B cell (primary cell): ENCODE measurements around the gene NUP62. TPM values are rescaled to one million over a fixed set of nuclear protein-coding genes. Genes with fewer than 3 reads are reported as not detected.

Source experiments
- ATAC-seq: fragments of 200-7000 bp; cut with Tn5 transposase; one replicate; pipeline ENCODE4 v1.10.0; 2021; ENCODE audit warnings: low read depth, mild to moderate bottlenecking, moderate number of reproducible peaks, moderate library complexity
- CTCF ChIA-PET: fragments of 350-600 bp; sonication (Branson Sonifier 250); formaldehyde crosslinking; loops from one replicate; lab custom pipeline; 2021; ENCODE audit warnings: antibody characterized with exemption, inconsistent platforms; lab: Charles Lee
- POLR2A ChIA-PET: fragments of 350-600 bp; sonication (Branson Sonifier 250); formaldehyde crosslinking; loops from one replicate; lab custom pipeline; 2021; ENCODE audit warnings: antibody characterized with exemption; lab: Charles Lee
- DNase-seq: peaks from one replicate; pipeline ENCODE4 v3.0.0; 2013
- H2AFZ ChIP-seq: 2 replicates; pipeline ENCODE4 v1.6.1; 2012; ENCODE audit warnings: mild to moderate bottlenecking, low read depth, low read length; ENCODE audit not compliant: insufficient read depth, poor library complexity, severe bottlenecking
- H3K27ac ChIP-seq, 2 donors: 1 replicate in 1 of 2; 2 replicates in 1 of 2; pipeline ENCODE4 v1.5.1; 2012 to 2013; ENCODE audit warnings: low read length in 2 of 2, mild to moderate bottlenecking in 2 of 2, moderate library complexity in 1 of 2
- H3K27me3 ChIP-seq, 4 experiments: fragments of 200-600 bp in 1 of 4; sonication (generic) in 1 of 4; replicated peaks in 1 of 4; 1 replicate in 2 of 4; 2 replicates in 2 of 4; pipeline versions ENCODE4 v1.6.1 to v1.7.0; 2013 to 2016; ENCODE audit warnings: low read length in 3 of 4, mild to moderate bottlenecking in 2 of 4, mixed read lengths in 1 of 4, moderate library complexity in 1 of 4; ENCODE audit not compliant: insufficient read depth in 4 of 4, control insufficient read depth in 3 of 4; ENCODE audit errors: control extremely low read depth in 1 of 4
- H3K36me3 ChIP-seq, 2 experiments: replicated peaks in 1 of 2; 1 replicate in 1 of 2; 2 replicates in 1 of 2; pipeline versions ENCODE4 v1.6.1 to v1.7.1; 2013; ENCODE audit warnings: low read length in 1 of 2; ENCODE audit not compliant: insufficient read depth in 2 of 2, control insufficient read depth in 1 of 2; ENCODE audit errors: control extremely low read depth in 1 of 2, extremely low read depth in 1 of 2
- H3K4me1 ChIP-seq, 2 donors: fragments of 200-600 bp in 1 of 2; sonication (generic) in 1 of 2; 1 replicate in 1 of 2; 2 replicates in 1 of 2; pipeline versions ENCODE4 v1.5.1 to v1.6.1; 2013 to 2017; ENCODE audit warnings: low read length in 2 of 2; ENCODE audit not compliant: control insufficient read depth in 2 of 2, insufficient read depth in 2 of 2
- H3K4me2 ChIP-seq: replicated peaks from 2 replicates; pipeline ENCODE3; 2012; ENCODE audit warnings: mild to moderate bottlenecking, low read depth, low read length; ENCODE audit not compliant: poor library complexity, severe bottlenecking
- H3K4me3 ChIP-seq, 5 experiments: fragments of 200-600 bp in 1 of 5; sonication (generic) in 1 of 5; 1 replicate in 3 of 5; 2 replicates in 2 of 5; pipeline versions ENCODE4 v1.5.1 to v1.7.0; 2011 to 2016; ENCODE audit warnings: low read length in 4 of 5, mild to moderate bottlenecking in 4 of 5, low read depth in 2 of 5, control low read depth in 1 of 5, moderate library complexity in 1 of 5; ENCODE audit not compliant: insufficient read depth in 1 of 5; ENCODE audit errors: control extremely low read depth in 1 of 5, extremely low read depth in 1 of 5
- H3K79me2 ChIP-seq: fragments of 200-600 bp; sonication (generic); one replicate; pipeline ENCODE4 v1.6.0; 2016; ENCODE audit warnings: low read length; ENCODE audit not compliant: control insufficient read depth, insufficient read depth
- H3K9ac ChIP-seq: fragments of 200-600 bp; sonication (generic); 2 replicates; pipeline ENCODE4 v1.6.1; 2017; ENCODE audit warnings: mild to moderate bottlenecking, low read length, moderate library complexity
- H3K9me3 ChIP-seq, 3 donors: one replicate each; pipeline versions ENCODE4 v1.6.1 to v1.7.1; 2013; ENCODE audit warnings: low read length in 2 of 3; ENCODE audit not compliant: control insufficient read depth in 2 of 3, insufficient read depth in 1 of 3; ENCODE audit errors: control extremely low read depth in 1 of 3
- H4K20me1 ChIP-seq: 2 replicates; pipeline ENCODE4 v1.6.0; 2012; ENCODE audit warnings: mild to moderate bottlenecking, low read length; ENCODE audit not compliant: insufficient read depth, control insufficient read depth, poor library complexity, severe bottlenecking
- H3K27ac Mint-ChIP-seq: one replicate; pipeline ENCODE4 v1.8.0; 2021; ENCODE audit warnings: mixed read lengths
- H3K27me3 Mint-ChIP-seq: one replicate; pipeline ENCODE4 v1.8.0; 2021; ENCODE audit warnings: mixed read lengths
- H3K4me1 Mint-ChIP-seq: one replicate; pipeline ENCODE4 v1.8.0; 2021; ENCODE audit warnings: mixed read lengths
- H3K4me3 Mint-ChIP-seq: one replicate; pipeline ENCODE4 v1.8.0; 2021; ENCODE audit warnings: mixed read lengths
- H3K9me3 Mint-ChIP-seq: one replicate; pipeline ENCODE4 v1.8.0; 2022; ENCODE audit warnings: mixed read lengths; ENCODE audit not compliant: insufficient read depth
- EZH2 ChIP-seq: IDR thresholded peaks from 2 replicates; pipeline ENCODE4 v1.6.1; 2012; ENCODE audit warnings: borderline replicate concordance, low read depth, mild to moderate bottlenecking, moderate library complexity, low read length; ENCODE audit not compliant: insufficient read depth, poor library complexity, severe bottlenecking
- WGBS: methylation state at CpG from one replicate; pipeline ENCODE4 v1.1.5; 2013; ENCODE audit warnings: missing lambda C conversion rate; ENCODE audit not compliant: insufficient coverage; 5-methylcytosine and 5-hydroxymethylcytosine counted together
- intact Hi-C: fragments of 100-400 bp; cut with micrococcal nuclease; formaldehyde crosslinking; loops from one replicate; pipeline ENCODE4 v1.10.0; 2022
- polyA plus RNA-seq: library from polyadenylated mRNA; depleted of rRNA; stranded (reverse); fragments of >200 nt; gene quantifications from 2 replicates; pipeline ENCODE4 v1.2.3, GENCODE V29; 2012
- total RNA-seq, 2 donors: library from RNA; stranded (reverse); fragments of 120-200 nt in 1 of 2; gene quantifications; 1 replicate in 1 of 2; 2 replicates in 1 of 2; pipeline versions ENCODE4 v1.2.3 to v1.2.4, GENCODE V29; 2013 to 2022
- TF ChIP-seq, protein P1 (sequence below): fragments of 200-600 bp; IDR thresholded peaks from one replicate; pipeline ENCODE4 v1.8.0; 2022; ENCODE audit warnings: antibody characterized with exemption, mild to moderate bottlenecking

NUP62 gene
- total and polyA plus RNA-seq, 2 donors (not counting 1 experiment from before 2014, with no cell fraction given) = 25.2 to 75.7 TPM

DNA sequence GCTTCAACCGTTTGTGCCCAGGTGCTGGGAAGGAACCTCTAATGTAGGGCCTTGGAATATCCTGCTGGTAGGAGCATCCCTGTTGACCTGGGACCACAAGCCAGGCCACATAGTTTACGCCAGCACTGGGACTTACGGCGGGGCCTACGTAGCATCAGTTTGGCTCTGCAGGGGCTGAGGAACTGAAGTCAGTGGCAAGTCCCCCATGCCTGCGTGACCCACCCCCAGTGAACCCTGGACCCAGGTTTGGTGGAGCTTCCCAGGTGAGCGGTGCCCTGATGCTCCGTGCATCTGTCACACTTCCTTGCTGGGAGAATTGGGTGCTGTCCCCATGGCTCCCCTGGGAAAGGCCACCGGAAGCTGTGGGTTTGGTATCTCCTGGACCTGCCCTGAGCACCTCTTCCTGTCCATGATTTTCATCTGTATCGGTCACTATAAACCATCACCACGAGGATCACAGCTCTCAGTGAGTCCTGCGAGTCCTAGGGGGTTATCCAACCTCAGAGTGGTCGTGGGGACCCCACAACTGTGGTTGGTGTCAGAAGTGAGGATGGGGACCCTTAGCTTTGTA, 21.7 kb upstream of the NUP62 start:
- TF ChIP-seq EZH2 = no peak
- TF ChIP-seq, protein P1, sequence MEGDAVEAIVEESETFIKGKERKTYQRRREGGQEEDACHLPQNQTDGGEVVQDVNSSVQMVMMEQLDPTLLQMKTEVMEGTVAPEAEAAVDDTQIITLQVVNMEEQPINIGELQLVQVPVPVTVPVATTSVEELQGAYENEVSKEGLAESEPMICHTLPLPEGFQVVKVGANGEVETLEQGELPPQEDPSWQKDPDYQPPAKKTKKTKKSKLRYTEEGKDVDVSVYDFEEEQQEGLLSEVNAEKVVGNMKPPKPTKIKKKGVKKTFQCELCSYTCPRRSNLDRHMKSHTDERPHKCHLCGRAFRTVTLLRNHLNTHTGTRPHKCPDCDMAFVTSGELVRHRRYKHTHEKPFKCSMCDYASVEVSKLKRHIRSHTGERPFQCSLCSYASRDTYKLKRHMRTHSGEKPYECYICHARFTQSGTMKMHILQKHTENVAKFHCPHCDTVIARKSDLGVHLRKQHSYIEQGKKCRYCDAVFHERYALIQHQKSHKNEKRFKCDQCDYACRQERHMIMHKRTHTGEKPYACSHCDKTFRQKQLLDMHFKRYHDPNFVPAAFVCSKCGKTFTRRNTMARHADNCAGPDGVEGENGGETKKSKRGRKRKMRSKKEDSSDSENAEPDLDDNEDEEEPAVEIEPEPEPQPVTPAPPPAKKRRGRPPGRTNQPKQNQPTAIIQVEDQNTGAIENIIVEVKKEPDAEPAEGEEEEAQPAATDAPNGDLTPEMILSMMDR = no peak
- WGBS = 88% methylated on average over 13 of the region's 13 CpGs
- no peaks in the 10 kb centered on the region for H4K20me1 ChIP-seq
- no peak overlapping the region for H3K9ac ChIP-seq
- ChIA-PET CTCF (interaction anchor here (0.5 to 2.6 kb wide), 3 partner anchors 17 to 34 kb away, joined by 3 to 9 read pairs (median 4); no protein-coding TSS in a partner anchor), POLR2A (no interaction called here)
- H3K36me3 ChIP-seq = no peaks in the 10 kb centered on the region
- H3K79me2 ChIP-seq = no peaks in the 10 kb centered on the region
- Mint-ChIP-seq H3K9me3 (no peaks in the 10 kb centered on the region), H3K27me3 (peaks cover 39% of the 10 kb centered on the region), H3K4me1 (peaks cover 13% of the 10 kb centered on the region), H3K27ac (no peak overlapping the region), H3K4me3 (no peak overlapping the region)
- peaks cover 3 to 8% of the 10 kb centered on the region in 2 donors for H3K4me1 ChIP-seq
- H3K9me3 ChIP-seq = peaks cover 0 to under 1% (median 0%) of the 10 kb centered on the region in 3 donors
- ATAC-seq (no peak), DNase-seq (no peak)
- no peak overlapping the region for H3K27ac ChIP-seq
- intact Hi-C loops = no loop called here
- peaks cover 0 to 28% (median 2%) of the 10 kb centered on the region in 4 experiments for H3K27me3 ChIP-seq
- H2AFZ ChIP-seq = no peak overlapping the region
- H3K4me3 ChIP-seq = no peak overlapping the region
- H3K4me2 ChIP-seq = no peak overlapping the region

DNA sequence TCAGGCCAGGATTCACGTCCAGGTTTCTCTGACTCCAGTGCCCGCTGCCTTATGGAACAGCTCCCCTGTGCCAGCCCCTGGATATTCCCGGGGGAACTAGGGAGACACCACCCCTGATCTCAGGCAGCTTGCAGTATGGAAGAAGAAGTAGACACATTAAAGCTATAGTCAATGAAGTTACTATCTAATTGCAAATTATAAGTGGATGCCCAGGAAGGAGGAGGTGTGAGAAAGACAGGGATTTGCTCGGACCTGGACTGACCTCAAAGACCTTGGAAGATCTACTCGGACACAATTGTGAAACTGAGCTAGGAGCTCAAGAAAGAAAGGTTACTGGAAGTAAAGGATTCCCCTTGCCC, 21.3 kb upstream of the NUP62 start:
- H3K9me3 ChIP-seq = peaks cover 0 to 5% (median 0%) of the 10 kb centered on the region in 3 donors
- H3K27me3 ChIP-seq = peaks cover 0 to 28% (median 2%) of the 10 kb centered on the region in 4 experiments
- H3K27me3 Mint-ChIP-seq = peaks cover 36% of the 10 kb centered on the region
- no peak overlapping the region for H3K4me3 ChIP-seq
- H3K79me2 ChIP-seq = no peaks in the 10 kb centered on the region
- no peak for TF ChIP-seq EZH2
- TF ChIP-seq, protein P1 = no peak
- peaks cover 3 to 8% of the 10 kb centered on the region in 2 donors for H3K4me1 ChIP-seq
- H3K9ac ChIP-seq = no peak overlapping the region
- peaks cover 13% of the 10 kb centered on the region for H3K4me1 Mint-ChIP-seq
- ChIA-PET POLR2A (no interaction called here), CTCF (interaction anchor here (0.5 to 2.6 kb wide), 3 partner anchors 16 to 34 kb away, joined by 3 to 9 read pairs (median 4); no protein-coding TSS in a partner anchor)
- WGBS = 95% methylated on average over 3 of the region's 5 CpGs
- H3K4me2 ChIP-seq = no peak overlapping the region
- no peak overlapping the region for H2AFZ ChIP-seq
- H3K4me3 Mint-ChIP-seq = no peak overlapping the region
- no peak for DNase-seq
- H3K27ac Mint-ChIP-seq = no peak overlapping the region
- intact Hi-C loops = no loop called here
- no peaks in the 10 kb centered on the region for H3K9me3 Mint-ChIP-seq
- H3K27ac ChIP-seq = no peak overlapping the region
- ATAC-seq = no peak
- H4K20me1 ChIP-seq = no peaks in the 10 kb centered on the region
- H3K36me3 ChIP-seq = no peaks in the 10 kb centered on the region
